ENCODE data around the gene HTT.

DNA sequence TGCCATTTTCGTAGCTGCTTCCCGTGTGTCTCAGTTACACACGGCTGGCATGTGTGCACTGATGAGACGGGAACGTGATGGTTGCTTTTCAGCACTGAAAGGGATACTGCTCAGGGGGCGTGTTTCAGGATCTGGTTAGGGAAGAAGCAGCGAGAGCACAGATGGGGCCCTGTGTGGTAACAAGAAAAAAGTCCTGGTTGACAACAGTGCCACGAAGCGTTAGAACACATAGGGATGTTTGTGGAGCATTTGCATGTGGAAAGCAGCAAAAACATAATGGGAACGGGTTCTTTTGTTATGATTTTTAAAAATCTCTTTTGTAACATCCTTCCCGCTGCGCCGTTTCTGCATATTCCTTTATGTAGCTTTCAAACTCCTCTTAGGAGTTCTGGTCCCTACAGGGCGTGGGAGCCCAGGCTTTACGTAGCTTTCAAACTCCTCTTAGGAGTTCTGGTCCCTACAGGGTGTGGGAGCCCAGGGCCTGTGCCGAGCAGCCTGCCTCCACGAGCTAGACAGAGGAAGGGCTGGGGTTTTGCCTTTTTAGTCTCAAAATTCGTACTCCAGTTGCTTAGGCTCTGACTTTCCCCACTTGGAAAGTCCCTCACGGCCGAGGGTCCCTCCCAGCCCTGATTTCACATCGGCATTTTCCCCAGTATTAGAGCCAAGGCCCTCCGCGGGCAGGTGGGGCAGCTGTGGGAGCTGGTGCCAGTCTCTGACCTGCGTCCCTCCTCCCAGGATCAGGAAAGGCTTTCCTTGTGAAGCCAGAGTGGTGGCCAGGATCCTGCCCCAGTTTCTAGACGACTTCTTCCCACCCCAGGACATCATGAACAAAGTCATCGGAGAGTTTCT lies 163.5 kb downstream of the HTT start:
- TF ChIP-seq, protein P1, sequence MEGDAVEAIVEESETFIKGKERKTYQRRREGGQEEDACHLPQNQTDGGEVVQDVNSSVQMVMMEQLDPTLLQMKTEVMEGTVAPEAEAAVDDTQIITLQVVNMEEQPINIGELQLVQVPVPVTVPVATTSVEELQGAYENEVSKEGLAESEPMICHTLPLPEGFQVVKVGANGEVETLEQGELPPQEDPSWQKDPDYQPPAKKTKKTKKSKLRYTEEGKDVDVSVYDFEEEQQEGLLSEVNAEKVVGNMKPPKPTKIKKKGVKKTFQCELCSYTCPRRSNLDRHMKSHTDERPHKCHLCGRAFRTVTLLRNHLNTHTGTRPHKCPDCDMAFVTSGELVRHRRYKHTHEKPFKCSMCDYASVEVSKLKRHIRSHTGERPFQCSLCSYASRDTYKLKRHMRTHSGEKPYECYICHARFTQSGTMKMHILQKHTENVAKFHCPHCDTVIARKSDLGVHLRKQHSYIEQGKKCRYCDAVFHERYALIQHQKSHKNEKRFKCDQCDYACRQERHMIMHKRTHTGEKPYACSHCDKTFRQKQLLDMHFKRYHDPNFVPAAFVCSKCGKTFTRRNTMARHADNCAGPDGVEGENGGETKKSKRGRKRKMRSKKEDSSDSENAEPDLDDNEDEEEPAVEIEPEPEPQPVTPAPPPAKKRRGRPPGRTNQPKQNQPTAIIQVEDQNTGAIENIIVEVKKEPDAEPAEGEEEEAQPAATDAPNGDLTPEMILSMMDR (conservative IDR thresholded peaks at IDR 0.05; ENCODE audit: low read length): no peak
- TF ChIP-seq EZH2phosphoT487 (IDR thresholded peaks at IDR 0.05; ENCODE audit: borderline replicate concordance): no peak

Data from Loucy (cell line).